Uterus (tissue), 2 donors: ENCODE results near the gene SYMPK.

ENCODE experiments used
- CTCF ChIP-seq, 4 experiments: fragments of 200-600 bp in 2 of 4; fragments of 450-650 bp in 2 of 4; sonication (generic) in 2 of 4; IDR thresholded peaks; one replicate each; pipeline ENCODE4 v1.5.1; 2016 to 2019; ENCODE audit warnings: antibody characterized with exemption in 4 of 4, mild to moderate bottlenecking in 2 of 4, moderate library complexity in 1 of 4
- POLR2A ChIP-seq, 2 donors: fragments of 450-650 bp; IDR thresholded peaks; one replicate each; pipeline ENCODE4 v1.6.1; 2016; ENCODE audit warnings: antibody characterized with exemption in 2 of 2, mild to moderate bottlenecking in 1 of 2, moderate library complexity in 1 of 2

DNA sequence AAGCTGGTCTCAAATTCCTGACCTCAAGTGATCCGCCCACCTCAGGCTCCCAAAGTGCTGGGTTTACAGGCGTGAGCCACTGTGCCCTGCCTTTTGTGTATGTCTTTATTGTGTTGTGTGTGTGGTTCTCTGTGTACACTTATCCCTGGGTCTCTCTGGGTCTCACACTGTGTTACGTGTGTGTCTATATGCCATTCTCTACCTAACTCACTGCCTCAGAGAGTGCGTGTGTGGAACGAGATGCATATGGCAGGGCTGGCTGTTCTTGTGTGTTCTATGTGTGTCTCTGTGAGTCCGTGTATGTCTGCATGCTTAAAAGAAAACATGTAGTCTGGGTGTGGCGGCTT is 11.6 kb upstream of the SYMPK start:
- TF ChIP-seq CTCF (IDR thresholded peaks at IDR 0.05) (no peak), POLR2A (IDR thresholded peaks at IDR 0.05) (no peak)
